ENCODE data around the gene THSD4.

DNA sequence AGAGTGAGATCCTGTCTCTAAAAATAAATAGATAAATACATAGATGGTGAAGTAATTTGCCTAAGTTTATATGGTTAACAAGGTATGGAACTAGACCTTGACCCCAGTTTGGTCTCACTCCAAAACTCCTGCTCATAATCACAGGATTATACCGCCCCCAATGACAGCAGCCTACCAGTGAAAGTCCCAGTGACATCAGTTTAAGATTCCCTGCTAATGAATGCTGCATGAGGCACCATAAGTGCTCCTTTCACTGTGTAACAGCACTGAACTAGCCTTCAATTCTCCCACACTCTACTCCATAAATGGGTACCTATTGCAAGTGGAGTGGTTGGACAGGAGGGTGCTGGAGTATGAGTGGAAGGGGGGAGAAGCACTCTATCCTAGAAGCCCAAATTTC lies 23.7 kb upstream of the THSD4 start:
- TF ChIP-seq YY1 (IDR thresholded peaks at IDR 0.05; ENCODE audit: insufficient read depth, insufficient read length) = no peak
- no peak for TF ChIP-seq ZNF274 (IDR thresholded peaks at IDR 0.05; ENCODE audit: low read depth, low read length)

Data from NT2/D1 (cell line).